Loucy (cell line): ENCODE data around the gene KATNAL2.

Source experiments
- H2AFZ ChIP-seq: fragments of 200-600 bp; sonication (generic); 2 replicates; pipeline ENCODE4 v1.6.0; 2016; ENCODE audit warnings: antibody characterized with exemption, mild to moderate bottlenecking, low read length, moderate library complexity
- H3F3A ChIP-seq: fragments of 200-600 bp; 2 replicates; pipeline ENCODE4 v1.6.0; 2016; ENCODE audit warnings: antibody characterized with exemption, low read depth, mild to moderate bottlenecking
- H3K27me3 ChIP-seq: fragments of 200-600 bp; sonication (generic); 2 replicates; pipeline ENCODE4 v1.6.1; 2014; ENCODE audit warnings: low read length, mild to moderate bottlenecking; ENCODE audit not compliant: insufficient read depth, poor library complexity, severe bottlenecking
- H3K36me3 ChIP-seq: fragments of 200-600 bp; sonication (generic); 2 replicates; pipeline ENCODE4 v1.6.1; 2016; ENCODE audit warnings: low read length; ENCODE audit not compliant: insufficient read depth
- H3K4me1 ChIP-seq: fragments of 200-600 bp; sonication (generic); 2 replicates; pipeline ENCODE4 v1.5.1; 2014; ENCODE audit warnings: low read length, mild to moderate bottlenecking; ENCODE audit not compliant: insufficient read depth, poor library complexity, severe bottlenecking
- H3K4me2 ChIP-seq: fragments of 200-600 bp; sonication (generic); 2 replicates; pipeline ENCODE4 v1.6.0; 2014; ENCODE audit warnings: antibody characterized with exemption, low read length, low read depth, mild to moderate bottlenecking; ENCODE audit not compliant: poor library complexity, severe bottlenecking
- H3K4me3 ChIP-seq: fragments of 200-600 bp; sonication (generic); 2 replicates; pipeline ENCODE4 v1.5.1; 2014; ENCODE audit warnings: low read length, mild to moderate bottlenecking, mixed read lengths; ENCODE audit not compliant: poor library complexity, severe bottlenecking
- H3K79me2 ChIP-seq: fragments of 200-600 bp; sonication (generic); 2 replicates; pipeline ENCODE4 v1.6.1; 2014; ENCODE audit warnings: low read length; ENCODE audit not compliant: insufficient read depth
- H3K9ac ChIP-seq: fragments of 200-600 bp; sonication (generic); 2 replicates; pipeline ENCODE4 v1.6.0; 2014; ENCODE audit warnings: mild to moderate bottlenecking, low read depth, low read length, moderate library complexity; ENCODE audit not compliant: poor library complexity, severe bottlenecking
- H3K9me2 ChIP-seq: fragments of 200-600 bp; sonication (generic); replicated peaks from 2 replicates; pipeline ENCODE4 v1.6.1; 2016; ENCODE audit warnings: low read depth, low read length, mixed read lengths
- H3K9me3 ChIP-seq: fragments of 200-600 bp; sonication (generic); 2 replicates; pipeline ENCODE4 v1.6.1; 2014; ENCODE audit warnings: mild to moderate bottlenecking, antibody characterized with exemption, low read length, low read depth; ENCODE audit not compliant: insufficient read depth
- H4K20me1 ChIP-seq: fragments of 200-600 bp; sonication (generic); 2 replicates; pipeline ENCODE4 v1.6.0; 2014; ENCODE audit warnings: antibody characterized with exemption, low read length, mild to moderate bottlenecking; ENCODE audit not compliant: insufficient read depth, poor library complexity, severe bottlenecking
- EZH2phosphoT487 ChIP-seq: fragments of 200-600 bp; IDR thresholded peaks from 2 replicates; pipeline ENCODE4 v1.6.1; 2018; ENCODE audit warnings: antibody characterized with exemption, mild to moderate bottlenecking, moderate library complexity, borderline replicate concordance
- TF ChIP-seq, protein P1 (sequence below): fragments of 200-600 bp; sonication (generic); conservative IDR thresholded peaks from 2 replicates; pipeline ENCODE4 v1.5.1; 2014; ENCODE audit warnings: mild to moderate bottlenecking, antibody characterized with exemption, low read length

Gene KATNAL2

DNA sequence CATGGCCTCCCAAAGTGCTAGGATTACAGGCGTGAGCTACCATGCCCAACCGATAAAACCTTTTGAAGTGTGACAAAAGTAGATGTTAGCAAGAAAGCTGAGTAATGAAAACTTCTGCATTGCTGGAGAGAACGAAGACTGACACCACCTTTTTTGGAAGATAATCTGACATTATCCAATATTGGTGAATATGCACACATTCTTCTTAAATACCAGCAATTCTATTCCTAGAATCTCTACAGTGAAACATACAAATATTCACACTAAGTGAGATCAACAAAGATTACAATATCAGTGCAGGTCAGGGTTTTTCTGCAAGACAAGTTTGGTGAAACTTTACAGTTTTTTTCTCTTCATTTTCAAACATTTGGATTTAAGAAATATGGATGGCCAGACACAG, 7.9 kb upstream of the KATNAL2 start:
- peaks cover 47% of the 10 kb centered on the region for H4K20me1 ChIP-seq
- H3K9ac ChIP-seq, result no peak overlapping the region
- H3K4me3 ChIP-seq, result no peak overlapping the region
- no peaks in the 10 kb centered on the region for H3K36me3 ChIP-seq
- peaks cover 9% of the 10 kb centered on the region; the same call in 1 of the 2 replicates for H3K9me3 ChIP-seq
- no peak overlapping the region for H2AFZ ChIP-seq
- no peak for TF ChIP-seq EZH2phosphoT487
- TF ChIP-seq, protein P1, sequence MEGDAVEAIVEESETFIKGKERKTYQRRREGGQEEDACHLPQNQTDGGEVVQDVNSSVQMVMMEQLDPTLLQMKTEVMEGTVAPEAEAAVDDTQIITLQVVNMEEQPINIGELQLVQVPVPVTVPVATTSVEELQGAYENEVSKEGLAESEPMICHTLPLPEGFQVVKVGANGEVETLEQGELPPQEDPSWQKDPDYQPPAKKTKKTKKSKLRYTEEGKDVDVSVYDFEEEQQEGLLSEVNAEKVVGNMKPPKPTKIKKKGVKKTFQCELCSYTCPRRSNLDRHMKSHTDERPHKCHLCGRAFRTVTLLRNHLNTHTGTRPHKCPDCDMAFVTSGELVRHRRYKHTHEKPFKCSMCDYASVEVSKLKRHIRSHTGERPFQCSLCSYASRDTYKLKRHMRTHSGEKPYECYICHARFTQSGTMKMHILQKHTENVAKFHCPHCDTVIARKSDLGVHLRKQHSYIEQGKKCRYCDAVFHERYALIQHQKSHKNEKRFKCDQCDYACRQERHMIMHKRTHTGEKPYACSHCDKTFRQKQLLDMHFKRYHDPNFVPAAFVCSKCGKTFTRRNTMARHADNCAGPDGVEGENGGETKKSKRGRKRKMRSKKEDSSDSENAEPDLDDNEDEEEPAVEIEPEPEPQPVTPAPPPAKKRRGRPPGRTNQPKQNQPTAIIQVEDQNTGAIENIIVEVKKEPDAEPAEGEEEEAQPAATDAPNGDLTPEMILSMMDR, result no peak
- H3K4me2 ChIP-seq, result peak overlapping the region; percentile 2
- H3F3A ChIP-seq, result no peaks in the 10 kb centered on the region
- H3K79me2 ChIP-seq, result peaks cover 95% of the 10 kb centered on the region
- no peaks in the 10 kb centered on the region for H3K27me3 ChIP-seq
- no peaks in the 10 kb centered on the region for H3K9me2 ChIP-seq
- peaks cover 29% of the 10 kb centered on the region for H3K4me1 ChIP-seq

DNA sequence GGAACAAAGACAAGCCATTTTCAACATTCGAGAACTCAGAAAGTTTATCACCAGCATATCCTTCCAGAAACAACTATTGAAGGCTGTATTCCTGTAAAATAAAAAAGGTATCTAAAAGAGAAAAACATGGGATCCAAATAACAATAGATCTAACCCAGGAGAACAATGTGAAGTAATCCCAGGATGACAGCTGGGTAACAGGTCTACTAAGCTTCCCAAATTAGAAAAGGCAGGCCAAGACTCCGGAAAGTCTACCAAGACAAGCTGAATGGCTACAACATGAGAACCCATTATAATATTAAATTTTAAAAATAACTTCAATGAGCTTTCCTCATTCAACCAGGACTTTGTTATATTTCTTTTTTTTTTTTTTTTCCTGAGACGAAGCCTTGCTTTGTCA, 6.5 kb upstream of the KATNAL2 start:
- peak overlapping the region; percentile 86 for H3K4me2 ChIP-seq
- no peaks in the 10 kb centered on the region for H3K9me2 ChIP-seq
- H3K4me1 ChIP-seq, result peaks cover 41% of the 10 kb centered on the region
- H3K27me3 ChIP-seq, result no peaks in the 10 kb centered on the region
- H3K79me2 ChIP-seq, result peaks cover 95% of the 10 kb centered on the region
- no peak overlapping the region for H2AFZ ChIP-seq
- no peak overlapping the region for H3K9ac ChIP-seq
- no peaks in the 10 kb centered on the region for H3K36me3 ChIP-seq
- TF ChIP-seq, protein P1, result no peak
- no peaks in the 10 kb centered on the region for H3F3A ChIP-seq
- H3K9me3 ChIP-seq, result peaks cover 7% of the 10 kb centered on the region; the same call in 1 of the 2 replicates
- H4K20me1 ChIP-seq, result peaks cover 54% of the 10 kb centered on the region
- no peak overlapping the region for H3K4me3 ChIP-seq

DNA sequence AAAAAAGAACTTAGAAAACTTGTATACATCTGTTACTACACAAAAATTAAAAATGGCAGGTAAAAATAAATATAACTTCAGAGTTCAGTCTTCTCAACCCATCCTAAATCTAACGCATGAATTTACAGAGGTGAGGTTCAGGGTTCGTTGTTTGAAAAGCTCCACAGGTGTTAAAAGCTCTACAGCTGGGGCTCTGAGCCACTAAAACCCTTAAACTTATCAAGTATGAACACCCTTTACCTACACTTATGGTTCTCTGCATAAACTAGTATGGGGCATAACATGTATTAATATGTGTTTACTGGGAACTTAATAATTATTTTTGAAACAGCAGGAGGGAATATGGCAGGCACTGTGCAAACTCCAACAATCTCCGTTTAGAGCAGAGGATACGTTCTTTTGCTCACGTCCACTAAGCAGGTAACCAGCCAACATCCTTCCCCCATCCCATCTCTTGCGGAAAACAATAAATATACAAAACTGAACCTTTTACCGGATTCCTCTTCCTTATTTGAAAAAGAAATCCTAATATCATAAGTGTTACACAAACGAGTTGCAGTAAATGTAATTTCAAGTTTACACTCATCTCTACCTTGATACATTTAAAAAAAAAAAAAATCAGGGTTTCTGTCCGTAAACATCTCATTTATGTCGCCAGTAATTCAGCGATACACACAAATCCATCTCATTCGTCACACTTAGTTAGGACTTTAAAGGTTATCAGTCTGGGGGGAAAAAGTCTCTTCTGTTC, 1.4 kb upstream of the KATNAL2 start:
- H3K4me3 ChIP-seq, result peak overlapping the region; percentile 90
- 0 out of 2 replicates have a peak, but pooled peaks cover 3% of the 10 kb centered on the region for H3F3A ChIP-seq
- no peak for TF ChIP-seq EZH2phosphoT487
- TF ChIP-seq, protein P1, result no peak
- H3K9me3 ChIP-seq, result no peaks in the 10 kb centered on the region
- peaks cover 70% of the 10 kb centered on the region for H3K79me2 ChIP-seq
- peak overlapping the region; percentile 86 for H3K4me2 ChIP-seq
- peaks cover 45% of the 10 kb centered on the region for H4K20me1 ChIP-seq
- H3K36me3 ChIP-seq, result no peaks in the 10 kb centered on the region
- peak overlapping the region; percentile 97 for H3K9ac ChIP-seq
- peaks cover 62% of the 10 kb centered on the region for H3K4me1 ChIP-seq
- no peak overlapping the region; the same call in 1 of the 2 replicates for H2AFZ ChIP-seq
- no peaks in the 10 kb centered on the region for H3K27me3 ChIP-seq
- no peaks in the 10 kb centered on the region for H3K9me2 ChIP-seq
